Right ventricle myocardium superior (tissue), 1 donor: Measurements from ENCODE around the gene SCNN1G. TPM values are rescaled to one million over a fixed set of nuclear protein-coding genes. Genes with fewer than 3 reads are reported as not detected.
"Not testable (repeated sequence)": the region's sequence is repeated elsewhere in the genome, so short reads cannot be mapped to it uniquely, and the experiment has no call there.

ENCODE experiments used
- ATAC-seq: fragments of 200-7000 bp; cut with Tn5 transposase; one replicate; pipeline ENCODE4 v1.9.1; 2020; ENCODE audit warnings: mild to moderate bottlenecking; ENCODE audit not compliant: poor library complexity
- DNase-seq: peaks from one replicate; pipeline ENCODE4 v3.0.0-alpha.2; 2020
- intact Hi-C: fragments of 100-400 bp; cut with DNase I; formaldehyde crosslinking; loops from one replicate; pipeline ENCODE4 v1.11.2; 2022
- total RNA-seq: library from RNA; stranded (reverse); fragmentation: NEBNext Ultra II Directional; extraction: Animal tissue kit (Norgen Biotek cat#: 25700); gene quantifications from one replicate; pipeline ENCODE4 v1.2.1, GENCODE V29; 2021
- donor health status: DM: no; HTN: yes; CAD: no; lungs with severe emphysema.

The SCNN1G gene
- total RNA-seq, 1 donor from 2014 or later = 0.13 TPM

- no peak for DNase-seq
- no peak for ATAC-seq
- intact Hi-C loops = no loop called here
Measured at GRCh38 chr16:23225634-23226033, 43.1 kb downstream of the SCNN1G start.

DNA sequence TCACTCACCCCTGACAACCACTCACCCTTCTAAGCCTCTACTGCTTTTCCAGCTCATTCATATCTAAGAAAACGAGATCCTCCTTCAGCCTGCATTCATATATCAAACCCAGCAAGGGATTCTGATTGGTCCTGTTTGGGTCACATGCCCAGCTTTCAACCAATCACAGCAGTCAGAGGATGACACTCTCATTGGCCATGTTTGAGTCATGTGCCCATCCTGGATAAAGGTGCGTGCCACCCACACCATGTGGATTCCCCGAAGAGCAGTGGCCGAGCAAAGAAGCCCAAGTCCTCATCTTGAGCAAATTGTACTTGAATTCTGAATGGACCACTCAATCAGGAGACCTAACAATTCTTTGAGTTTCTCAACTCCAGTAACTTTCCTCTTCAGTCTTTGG, 45.0 kb downstream of the SCNN1G start:
- no peak for ATAC-seq
- DNase-seq = no peak
- intact Hi-C loops = no loop called here

DNA sequence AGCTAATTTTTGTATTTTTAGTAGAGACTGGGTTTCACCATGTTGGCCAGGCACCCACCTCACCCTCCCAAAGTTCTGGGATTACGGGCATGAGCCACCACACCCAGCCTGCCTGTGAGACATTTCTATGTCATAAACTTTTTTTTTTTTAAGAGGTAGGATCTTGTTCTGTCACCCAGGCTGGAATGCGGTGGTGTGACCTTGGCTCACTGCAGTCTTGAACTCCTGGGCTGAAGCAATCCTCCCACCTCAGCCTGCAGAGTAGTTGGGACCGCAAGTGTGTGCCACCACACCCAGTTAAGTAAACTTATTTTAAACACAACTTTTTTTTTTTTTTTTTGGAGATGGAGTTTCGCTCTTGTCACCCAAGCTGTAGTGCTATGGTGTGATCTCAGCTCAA, 47.2 kb downstream of the SCNN1G start:
- ATAC-seq = no peak
- DNase-seq = no peak
- intact Hi-C loops = no loop called here

- intact Hi-C loops = no loop called here
- no peak for ATAC-seq
- no peak for DNase-seq
Measured at GRCh38 chr16:23232806-23233205, 50.3 kb downstream of the SCNN1G start.

DNA sequence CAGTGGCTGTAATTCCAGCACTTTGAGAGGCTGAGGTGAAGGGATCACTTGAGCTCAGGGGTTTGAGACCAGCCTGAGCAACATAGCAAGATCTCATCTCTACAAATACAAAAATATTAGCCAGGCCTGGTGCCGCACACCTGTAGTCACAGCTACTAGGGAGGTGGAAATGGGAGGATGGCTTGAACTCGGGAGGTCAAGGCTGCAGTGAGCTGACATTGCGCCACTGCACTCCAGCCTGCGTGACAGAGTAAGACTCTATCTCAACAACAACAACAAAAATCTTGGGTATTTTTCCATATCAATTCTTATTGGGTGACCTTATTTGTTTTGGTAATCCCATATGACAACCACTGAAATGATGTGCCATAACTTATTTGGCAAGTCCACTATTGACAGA, 52.6 kb downstream of the SCNN1G start:
- ATAC-seq (no peak), DNase-seq (no peak)
- intact Hi-C loops = no loop called here

- ATAC-seq = no peak
- intact Hi-C loops = no loop called here
- no peak for DNase-seq
Measured at GRCh38 chr16:23236983-23237382, 54.4 kb downstream of the SCNN1G start.

DNA sequence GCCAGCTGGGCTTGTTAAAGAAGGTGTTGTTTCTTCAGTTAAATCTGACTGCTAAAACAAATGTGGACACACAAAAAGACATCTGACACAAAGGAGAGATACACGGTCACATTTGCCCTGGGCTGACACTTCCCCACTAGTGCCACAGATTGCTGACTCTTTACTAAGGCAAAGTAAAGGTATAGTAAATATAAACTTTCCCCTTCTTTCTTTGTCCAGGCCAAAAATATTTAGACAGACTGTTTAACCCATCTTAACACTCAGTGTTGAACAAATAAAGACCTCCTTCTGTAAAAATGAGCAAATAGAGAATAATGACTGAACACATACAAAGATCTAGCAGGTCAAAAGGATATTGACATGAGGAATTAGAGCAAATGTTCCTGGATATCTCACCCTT, 58.4 kb downstream of the SCNN1G start:
- no peak for ATAC-seq
- no peak for DNase-seq
- intact Hi-C loops = no loop called here

DNA sequence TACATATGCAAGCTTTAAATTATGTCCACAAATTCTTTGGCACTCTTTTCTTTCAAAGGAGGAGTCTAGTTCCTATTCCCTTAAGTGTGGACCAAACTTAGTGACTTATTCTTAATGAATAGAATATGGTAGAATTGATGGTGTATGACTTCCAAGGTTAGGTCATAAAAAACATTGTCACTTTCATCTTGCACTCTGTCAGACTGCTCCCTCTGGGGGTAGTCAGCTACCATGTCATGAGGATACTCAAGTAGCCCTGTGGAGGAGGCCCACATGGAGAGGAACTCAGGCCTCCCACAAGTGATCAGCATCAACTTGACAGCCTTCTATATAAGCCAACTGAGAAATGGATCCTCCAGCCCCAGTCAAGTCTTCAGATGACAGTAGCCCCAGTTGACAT, 61.6 kb downstream of the SCNN1G start:
- ATAC-seq = no peak
- intact Hi-C loops = no loop called here
- no peak for DNase-seq

GRCh38 chr16:23245268-23245667, 62.7 kb downstream of the SCNN1G start:
- ATAC-seq = peak; percentile 91
- peak; percentile 82 for DNase-seq
- intact Hi-C loops = no loop called here

DNA sequence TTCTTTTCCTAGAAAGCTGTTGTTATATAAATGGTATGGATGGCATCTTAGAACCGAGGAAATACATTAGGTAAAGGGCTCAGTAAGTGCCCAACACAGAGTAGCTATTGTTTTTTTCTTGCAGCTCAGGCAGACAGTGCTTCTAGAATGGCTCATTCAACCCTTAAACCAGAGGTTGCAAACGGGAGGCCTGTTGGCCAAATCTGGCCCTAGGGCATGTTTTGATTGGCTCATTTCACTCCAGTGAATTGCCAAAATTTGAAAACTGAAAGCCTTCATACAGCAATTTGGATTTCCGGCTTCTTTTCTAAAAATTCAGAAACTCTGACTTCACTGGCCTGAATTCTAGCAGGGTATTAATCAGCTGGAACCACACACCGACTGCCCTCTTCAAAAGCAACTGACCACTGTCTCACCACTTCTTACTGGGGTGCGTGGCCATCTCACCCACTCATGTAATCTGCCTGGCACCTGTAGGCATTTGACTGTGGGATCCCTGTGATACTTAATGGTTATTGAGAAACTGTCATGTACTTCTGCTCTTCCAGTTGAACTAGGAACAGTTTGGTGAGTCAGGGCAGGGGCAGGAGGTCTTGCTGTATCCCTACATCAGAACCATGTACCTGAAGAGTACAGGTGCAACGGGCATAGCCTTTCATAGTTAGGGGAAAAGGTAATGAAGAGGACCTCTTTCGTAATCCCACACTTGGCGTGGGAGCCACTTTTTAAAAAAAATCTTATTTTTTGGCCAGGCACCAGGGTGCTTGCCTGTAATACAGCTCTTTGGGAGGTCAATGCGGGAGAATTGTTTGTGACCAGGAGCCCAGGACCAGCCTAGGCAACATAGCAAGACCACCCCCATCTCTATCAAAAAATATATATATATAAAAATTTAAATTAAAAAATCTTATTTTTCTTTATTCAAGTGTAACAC, 66.0 kb downstream of the SCNN1G start:
- intact Hi-C loops = no loop called here
- DNase-seq (no peak), ATAC-seq (peak; percentile 38)

GRCh38 chr16:23249830-23250229, 67.3 kb downstream of the SCNN1G start:
- ATAC-seq = no peak
- intact Hi-C loops = no loop called here
- no peak for DNase-seq

GRCh38 chr16:23252310-23252709, 69.8 kb downstream of the SCNN1G start:
- intact Hi-C loops = no loop called here
- DNase-seq = no peak
- no peak for ATAC-seq

DNA sequence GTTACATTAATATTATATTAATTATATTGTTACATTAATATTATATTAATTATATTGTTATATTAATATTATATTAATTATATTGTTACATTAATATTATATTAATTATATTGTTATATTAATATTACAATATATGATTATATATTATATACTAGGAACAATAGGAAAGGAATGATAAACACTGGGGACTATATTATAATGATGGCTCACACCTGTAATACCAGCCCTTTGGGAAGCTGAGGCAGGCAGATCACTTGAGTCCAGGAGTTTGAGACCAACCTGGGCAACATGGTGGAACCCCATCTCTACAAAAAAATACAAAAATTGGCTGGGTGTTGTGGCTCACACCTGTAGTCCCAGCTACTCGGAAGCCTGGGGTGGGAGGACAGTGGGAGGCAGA, 71.1 kb downstream of the SCNN1G start:
- ATAC-seq, intact Hi-C loops, DNase-seq: not testable (repeated sequence)

- intact Hi-C loops = no loop called here
- no peak for DNase-seq
- no peak for ATAC-seq
Measured at GRCh38 chr16:23254338-23254737, 71.8 kb downstream of the SCNN1G start.

DNA sequence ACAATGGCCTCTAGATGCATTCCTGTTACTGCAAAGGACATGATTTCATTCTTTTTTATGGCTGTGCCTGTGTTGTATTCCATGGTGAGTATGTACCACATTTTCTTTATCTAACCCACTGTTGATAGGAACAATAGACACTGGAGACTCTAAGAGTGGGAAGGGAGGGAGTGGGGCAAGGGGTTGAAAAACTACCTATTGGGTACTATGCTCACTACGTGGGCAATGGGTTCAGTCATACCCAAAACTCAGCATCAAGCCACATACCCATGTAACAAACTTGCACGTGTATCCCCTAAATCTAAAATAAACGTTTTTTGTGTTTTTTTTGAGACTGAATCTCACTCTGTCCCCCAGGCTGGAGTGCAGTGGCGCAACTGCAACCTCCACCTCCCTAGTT, 72.5 kb downstream of the SCNN1G start:
- intact Hi-C loops = no loop called here
- ATAC-seq (no peak), DNase-seq (no peak)

GRCh38 chr16:23256440-23256839, 73.9 kb downstream of the SCNN1G start:
- no peak for DNase-seq
- intact Hi-C loops = no loop called here
- ATAC-seq = no peak

- no peak for ATAC-seq
- DNase-seq = no peak
- intact Hi-C loops = no loop called here
Measured at GRCh38 chr16:23257682-23258081, 75.1 kb downstream of the SCNN1G start.

DNA sequence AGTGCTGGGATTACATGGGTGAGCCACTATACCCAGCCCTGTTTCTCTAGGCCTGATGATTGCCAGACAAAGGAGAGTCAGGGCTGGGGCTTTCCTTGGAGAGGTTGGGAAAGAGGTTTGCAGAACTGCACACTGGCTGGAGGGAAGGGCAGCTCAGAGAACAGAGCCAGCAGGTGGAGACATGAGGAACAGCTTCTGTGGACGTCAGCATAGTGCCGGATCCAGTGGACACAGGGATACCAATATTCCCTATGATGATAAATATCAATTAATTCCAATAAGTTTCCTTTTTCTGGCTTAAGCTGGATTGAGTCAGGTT, 76.3 kb downstream of the SCNN1G start:
- intact Hi-C loops = no loop called here
- ATAC-seq (no peak), DNase-seq (no peak)
